Glutamatergic neuron (in vitro differentiated cells): ENCODE measurements around the gene PRDM8. TPM values are rescaled to one million over a fixed set of nuclear protein-coding genes. Genes with fewer than 3 reads are reported as not detected.
"Not testable (repeated sequence)": the region's sequence is repeated elsewhere in the genome, so short reads cannot be mapped to it uniquely, and the experiment has no call there.

Experiments
- DNase-seq: peaks from one replicate; pipeline ENCODE4 v3.0.0; 2022
- H3K27ac Mint-ChIP-seq: one replicate; pipeline ENCODE4 v1.8.0; 2020; ENCODE audit warnings: mild to moderate bottlenecking, mixed read lengths, inconsistent platforms; ENCODE audit not compliant: unreplicated experiment
- H3K27me3 Mint-ChIP-seq: one replicate; pipeline ENCODE4 v1.8.0; 2020; ENCODE audit warnings: mild to moderate bottlenecking, moderate library complexity, mixed read lengths, inconsistent platforms; ENCODE audit not compliant: unreplicated experiment
- H3K36me3 Mint-ChIP-seq: one replicate; pipeline ENCODE4 v1.8.0; 2020; ENCODE audit warnings: mild to moderate bottlenecking, mixed read lengths, inconsistent platforms; ENCODE audit not compliant: unreplicated experiment
- H3K4me1 Mint-ChIP-seq: one replicate; pipeline ENCODE4 v1.8.0; 2020; ENCODE audit warnings: mild to moderate bottlenecking, low read depth, mixed read lengths, inconsistent platforms; ENCODE audit not compliant: unreplicated experiment
- H3K4me3 Mint-ChIP-seq: one replicate; pipeline ENCODE4 v1.8.0; 2020; ENCODE audit warnings: mild to moderate bottlenecking, mixed read lengths, inconsistent platforms; ENCODE audit not compliant: unreplicated experiment
- H3K9me3 Mint-ChIP-seq: one replicate; pipeline ENCODE4 v1.8.0; 2020; ENCODE audit warnings: mild to moderate bottlenecking, moderate library complexity, mixed read lengths, inconsistent platforms; ENCODE audit not compliant: unreplicated experiment
- CTCF ChIP-seq: fragments of 200-600 bp; sonication (generic); IDR thresholded peaks from one replicate; pipeline ENCODE4 v1.5.0; 2021; ENCODE audit not compliant: partially characterized antibody, unreplicated experiment
- total RNA-seq: library from RNA; stranded (reverse); fragmentation: NEBNext Ultra II Directional; extraction: Animal tissue kit (Norgen Biotek cat#: 25700); gene quantifications from one replicate; pipeline ENCODE4 v1.2.1, GENCODE V29; 2021; ENCODE audit not compliant: unreplicated experiment

PRDM8 gene
- total RNA-seq, 1 donor from 2014 or later: 16.6 TPM

- H3K4me3 Mint-ChIP-seq: no peak overlapping the region
- H3K27me3 Mint-ChIP-seq: peaks cover 3% of the 10 kb centered on the region
- DNase-seq: no peak
- H3K27ac Mint-ChIP-seq: no peak overlapping the region
- H3K9me3 Mint-ChIP-seq: no peaks in the 10 kb centered on the region
- H3K36me3 Mint-ChIP-seq: no peaks in the 10 kb centered on the region
- no peaks in the 10 kb centered on the region for H3K4me1 Mint-ChIP-seq
- TF ChIP-seq CTCF: no peak
These were observed 42.3 kb downstream of the PRDM8 start for GRCh38 chr4:80239480-80240150.

DNA sequence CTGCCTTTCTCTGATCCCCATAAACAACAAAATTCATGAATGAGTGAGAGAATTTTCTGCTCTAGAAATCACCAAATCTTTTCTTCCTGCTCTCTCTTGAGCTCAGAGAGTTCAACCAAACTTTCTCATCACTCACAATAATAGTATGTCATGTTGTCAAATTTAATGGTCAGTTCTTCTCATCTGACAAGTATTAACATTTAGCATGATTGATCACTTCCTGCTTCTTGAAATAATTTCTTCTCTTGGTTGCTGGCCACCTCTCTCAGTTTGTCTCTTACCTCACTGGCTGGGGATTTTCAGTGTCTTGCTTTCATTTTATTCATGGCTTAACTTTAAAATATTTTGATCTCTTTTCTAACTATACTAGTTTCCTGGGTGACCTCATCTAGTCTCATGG is 43.7 kb downstream of the PRDM8 start:
- Mint-ChIP-seq H3K27ac (no peak overlapping the region), H3K4me1 (no peaks in the 10 kb centered on the region), H3K27me3 (peaks cover 1% of the 10 kb centered on the region), H3K36me3 (no peaks in the 10 kb centered on the region), H3K9me3 (no peaks in the 10 kb centered on the region), H3K4me3 (no peak overlapping the region)
- no peak for DNase-seq
- TF ChIP-seq CTCF: no peak

- no peaks in the 10 kb centered on the region for H3K27me3 Mint-ChIP-seq
- no peaks in the 10 kb centered on the region for H3K9me3 Mint-ChIP-seq
- H3K36me3 Mint-ChIP-seq: no peaks in the 10 kb centered on the region
- DNase-seq: no peak
- no peak overlapping the region for H3K27ac Mint-ChIP-seq
- H3K4me3 Mint-ChIP-seq: no peak overlapping the region
- no peak for TF ChIP-seq CTCF
- no peaks in the 10 kb centered on the region for H3K4me1 Mint-ChIP-seq
These were observed 46.1 kb downstream of the PRDM8 start for GRCh38 chr4:80243274-80244018.

DNA sequence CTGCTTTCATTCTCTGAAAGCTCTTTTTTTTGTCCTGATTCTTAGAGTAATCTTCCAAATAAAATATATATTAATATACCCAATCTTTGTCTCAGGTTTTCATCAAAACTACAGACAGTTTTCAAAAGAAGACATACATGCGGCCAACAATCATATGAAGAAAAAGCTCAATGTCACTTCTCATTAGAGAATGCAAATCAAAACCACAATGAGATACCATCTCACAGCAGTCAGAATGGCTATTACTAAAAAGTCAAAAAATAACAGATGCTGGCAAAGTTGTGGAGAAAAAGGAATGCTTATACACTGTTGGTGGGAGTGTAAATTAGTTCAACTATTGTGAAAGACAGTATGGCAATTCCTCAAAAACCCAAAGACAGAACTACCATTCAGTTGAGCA is 50.2 kb downstream of the PRDM8 start:
- H3K4me1 Mint-ChIP-seq, DNase-seq, H3K36me3 Mint-ChIP-seq, H3K9me3 Mint-ChIP-seq, H3K27me3 Mint-ChIP-seq, H3K27ac Mint-ChIP-seq, H3K4me3 Mint-ChIP-seq: not testable (repeated sequence)

DNA sequence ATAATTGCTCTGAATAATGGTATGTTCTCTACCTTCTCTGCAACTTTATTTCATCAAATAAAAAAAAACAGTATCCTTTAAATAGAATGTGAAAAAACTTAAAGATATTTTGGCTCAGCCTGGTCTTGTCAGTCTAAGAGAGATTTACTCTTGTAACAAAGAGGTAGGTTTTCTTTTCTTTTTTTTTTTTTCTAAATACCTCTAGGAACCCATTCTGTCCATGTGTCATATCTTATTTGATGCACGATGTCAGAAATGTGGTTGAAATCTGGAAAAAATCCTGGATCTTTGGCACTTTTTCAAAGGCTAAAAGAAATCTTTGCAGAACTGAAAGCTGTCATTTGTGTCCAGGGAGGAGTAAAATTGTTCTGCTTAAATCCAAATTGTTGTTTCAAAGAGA is 51.8 kb downstream of the PRDM8 start:
- DNase-seq: no peak
- Mint-ChIP-seq H3K27me3 (no peaks in the 10 kb centered on the region), H3K36me3 (no peaks in the 10 kb centered on the region), H3K9me3 (no peaks in the 10 kb centered on the region), H3K4me3 (no peak overlapping the region), H3K27ac (no peak overlapping the region), H3K4me1 (no peaks in the 10 kb centered on the region)
- TF ChIP-seq CTCF: no peak
